ENCODE results near the gene SMIM35.
"Not testable (repeated sequence)": the region's sequence is repeated elsewhere in the genome, so short reads cannot be mapped to it uniquely, and the experiment has no call there.

GRCh38 chr11:117978291-117978910, 108.4 kb downstream of the SMIM35 start:
- not testable (repeated sequence) for TF ChIP-seq ZFP3 (CRISPR knock-in tag; IDR thresholded peaks at IDR 0.05); PATZ1 (CRISPR knock-in tag; IDR thresholded peaks at IDR 0.05; ENCODE audit: borderline replicate concordance)

Measured in SK-N-SH treated with all-trans-retinoic acid at 6 μM for 48 hours (cell line).